NB4 (cell line): ENCODE data around the gene AKAP6.

Experiments used
- TF ChIP-seq, protein P1 (sequence below): IDR thresholded peaks from 2 replicates; pipeline ENCODE4 v1.6.1; 2011; ENCODE audit warnings: low read depth, low read length
- TF ChIP-seq, protein P2 (sequence below): IDR thresholded peaks from one replicate; pipeline ENCODE4 v1.5.1; 2012; ENCODE audit warnings: low read depth, low read length

DNA sequence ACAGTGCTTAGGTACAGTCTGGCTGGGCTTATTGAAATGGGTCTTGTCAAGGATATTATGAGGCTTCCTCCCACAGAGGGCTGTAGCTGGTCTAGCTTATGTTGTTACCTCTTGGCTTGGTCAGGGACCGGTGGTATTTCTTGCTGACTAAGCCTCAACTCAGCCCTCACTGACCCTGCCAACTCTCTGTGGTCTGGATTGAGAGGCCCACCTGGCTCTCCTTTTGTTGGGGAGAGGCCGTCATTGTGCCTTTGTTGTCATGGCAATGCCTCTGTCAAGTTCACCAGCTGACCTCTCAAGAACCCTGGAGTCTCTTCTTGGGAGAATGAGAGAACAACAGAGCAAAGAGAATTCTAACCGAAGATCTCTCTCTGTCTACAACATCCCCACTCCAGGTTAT is 364.0 kb downstream of the AKAP6 start:
- TF ChIP-seq, protein P1, sequence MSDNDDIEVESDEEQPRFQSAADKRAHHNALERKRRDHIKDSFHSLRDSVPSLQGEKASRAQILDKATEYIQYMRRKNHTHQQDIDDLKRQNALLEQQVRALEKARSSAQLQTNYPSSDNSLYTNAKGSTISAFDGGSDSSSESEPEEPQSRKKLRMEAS, result no peak
- TF ChIP-seq, protein P2, sequence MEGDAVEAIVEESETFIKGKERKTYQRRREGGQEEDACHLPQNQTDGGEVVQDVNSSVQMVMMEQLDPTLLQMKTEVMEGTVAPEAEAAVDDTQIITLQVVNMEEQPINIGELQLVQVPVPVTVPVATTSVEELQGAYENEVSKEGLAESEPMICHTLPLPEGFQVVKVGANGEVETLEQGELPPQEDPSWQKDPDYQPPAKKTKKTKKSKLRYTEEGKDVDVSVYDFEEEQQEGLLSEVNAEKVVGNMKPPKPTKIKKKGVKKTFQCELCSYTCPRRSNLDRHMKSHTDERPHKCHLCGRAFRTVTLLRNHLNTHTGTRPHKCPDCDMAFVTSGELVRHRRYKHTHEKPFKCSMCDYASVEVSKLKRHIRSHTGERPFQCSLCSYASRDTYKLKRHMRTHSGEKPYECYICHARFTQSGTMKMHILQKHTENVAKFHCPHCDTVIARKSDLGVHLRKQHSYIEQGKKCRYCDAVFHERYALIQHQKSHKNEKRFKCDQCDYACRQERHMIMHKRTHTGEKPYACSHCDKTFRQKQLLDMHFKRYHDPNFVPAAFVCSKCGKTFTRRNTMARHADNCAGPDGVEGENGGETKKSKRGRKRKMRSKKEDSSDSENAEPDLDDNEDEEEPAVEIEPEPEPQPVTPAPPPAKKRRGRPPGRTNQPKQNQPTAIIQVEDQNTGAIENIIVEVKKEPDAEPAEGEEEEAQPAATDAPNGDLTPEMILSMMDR, result no peak
